ENCODE measurements around the gene AADACL4.

- TF ChIP-seq CTCF (IDR thresholded peaks at IDR 0.05): no peak
- TF ChIP-seq POLR2A (IDR thresholded peaks at IDR 0.05): no peak
These were observed 60.1 kb downstream of the AADACL4 start for GRCh38 chr1:12703821-12704451.

All from transverse colon (tissue), 3 donors.